GM12891 (cell line): ENCODE data around the gene ADD2.

Source experiments
- PAX5 ChIP-seq: IDR thresholded peaks from 2 replicates; pipeline ENCODE4 v1.6.1; 2011; ENCODE audit warnings: low read length, moderate library complexity, mild to moderate bottlenecking; ENCODE audit not compliant: insufficient read depth, severe bottlenecking
- POLR2A ChIP-seq: IDR thresholded peaks from 2 replicates; pipeline ENCODE4 v1.6.1; 2011; ENCODE audit warnings: low read depth, low read length, control low read depth
- POLR2AphosphoS5 ChIP-seq: IDR thresholded peaks from 2 replicates; pipeline ENCODE4 v1.6.1; 2011; ENCODE audit warnings: low read depth, low read length, control low read depth
- SPI1 ChIP-seq: IDR thresholded peaks from 2 replicates; pipeline ENCODE4 v1.6.1; 2011; ENCODE audit warnings: low read depth, low read length, control low read depth
- TAF1 ChIP-seq: IDR thresholded peaks from 2 replicates; pipeline ENCODE4 v1.6.1; 2011; ENCODE audit warnings: low read depth, low read length, control low read depth

DNA sequence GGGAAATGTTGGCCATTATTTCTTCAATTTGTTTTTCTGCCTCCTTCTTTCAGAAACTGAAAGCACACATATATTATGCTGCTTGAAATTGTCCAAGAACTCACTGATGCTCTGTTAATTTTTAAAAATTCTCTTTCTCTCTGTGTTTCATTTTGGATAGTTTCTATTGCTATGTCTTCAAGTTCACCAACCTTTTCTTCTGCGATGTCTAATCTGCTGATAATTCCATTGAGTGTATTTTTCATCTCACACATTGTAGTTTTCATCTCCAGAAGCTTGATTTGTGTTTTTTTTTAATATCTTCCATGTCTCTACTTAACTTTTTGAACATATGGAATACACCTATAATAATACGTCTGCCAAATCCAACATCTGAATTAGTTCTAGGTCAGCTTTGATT, 116.3 kb downstream of the ADD2 start:
- TF ChIP-seq POLR2A (no peak), POLR2AphosphoS5 (no peak), TAF1 (no peak), PAX5 (no peak), SPI1 (no peak)
